HG03439 (cell line): ENCODE data around the gene MAMSTR.
"Not testable (repeated sequence)": the region's sequence is repeated elsewhere in the genome, so short reads cannot be mapped to it uniquely, and the experiment has no call there.

Source experiments
- ATAC-seq: cut with Tn5 transposase; IDR thresholded peaks from one replicate; pipeline ENCODE4 v1.9.1; 2021; ENCODE audit warnings: mild to moderate bottlenecking, moderate library complexity; ENCODE audit not compliant: unreplicated experiment

Gene MAMSTR

DNA sequence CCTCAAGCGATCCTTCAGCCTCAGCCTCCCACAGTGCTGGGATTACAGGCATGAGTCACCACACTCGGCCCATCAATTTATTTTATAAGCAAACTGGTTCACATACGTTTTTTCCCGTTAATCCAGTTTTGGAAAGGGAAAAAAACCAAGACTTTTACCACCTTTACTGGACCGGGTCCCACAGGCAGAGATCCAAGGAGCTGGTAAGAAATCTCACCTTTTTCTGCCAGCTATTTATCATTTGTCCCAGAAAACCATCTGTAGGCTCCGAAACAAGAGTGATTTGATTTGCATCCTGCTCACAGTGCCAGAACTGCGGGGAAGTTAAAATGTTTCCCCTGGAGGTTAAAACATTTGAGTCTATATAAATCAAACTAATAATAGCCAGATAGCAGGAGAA lies 30.1 kb downstream of the MAMSTR start:
- no peak for ATAC-seq

DNA sequence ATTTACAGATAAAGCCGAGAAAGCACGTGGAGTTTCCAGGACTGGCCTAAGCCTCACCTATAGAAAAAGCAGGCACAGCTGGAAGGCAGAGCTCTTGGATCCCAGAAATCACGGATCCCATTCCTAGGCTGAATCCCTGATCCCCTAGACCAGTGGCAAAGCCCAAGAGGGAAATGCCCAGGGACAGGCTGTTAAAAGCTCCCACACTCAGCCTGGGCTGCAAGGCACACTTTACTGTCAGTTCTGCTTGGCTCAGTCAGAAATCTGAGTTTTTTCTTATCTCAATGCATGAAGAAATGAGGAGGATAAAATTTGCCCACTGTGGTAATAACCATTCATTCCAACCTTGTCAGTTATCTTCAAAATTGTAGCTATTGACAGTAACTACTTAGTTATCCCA lies 31.7 kb downstream of the MAMSTR start:
- no peak for ATAC-seq

DNA sequence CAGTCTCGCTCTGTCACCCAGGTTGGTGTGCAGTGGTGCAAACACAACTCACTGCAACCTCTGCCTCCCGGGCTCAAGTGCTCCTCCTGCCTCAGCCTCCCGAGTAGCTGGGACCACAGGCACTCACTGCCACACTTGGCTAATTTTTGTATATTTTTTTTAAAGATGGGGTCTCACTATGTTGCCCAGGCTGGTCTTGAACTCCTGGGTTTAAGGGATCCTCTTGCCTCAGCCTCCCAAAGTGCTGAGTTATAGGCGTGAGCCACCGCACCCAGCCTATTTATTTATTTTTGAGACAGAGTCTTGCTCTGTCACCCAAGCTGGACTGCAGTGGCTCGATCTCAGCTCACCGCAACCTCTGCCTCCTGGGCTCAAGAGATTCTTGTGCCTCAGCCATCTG lies 32.9 kb downstream of the MAMSTR start:
- not testable (repeated sequence) for ATAC-seq

DNA sequence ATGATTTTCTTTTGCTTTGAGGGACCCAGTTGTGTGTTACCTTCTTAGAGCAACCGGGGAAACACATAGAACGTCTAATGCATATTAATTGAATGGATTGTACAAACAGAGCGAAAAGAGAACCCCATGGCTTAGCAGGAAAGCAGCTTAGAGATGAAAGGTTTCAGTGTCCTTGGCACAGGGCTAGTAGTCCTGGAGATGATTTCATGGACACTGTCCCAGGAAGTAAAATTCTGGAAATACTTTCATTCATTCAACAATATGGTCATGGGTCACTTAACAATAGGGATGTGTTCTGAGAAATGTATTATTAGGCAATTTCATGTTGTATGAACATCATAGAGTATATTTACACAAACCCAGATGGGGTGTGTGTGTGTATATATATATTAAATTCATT lies 33.4 kb downstream of the MAMSTR start:
- no peak for ATAC-seq

DNA sequence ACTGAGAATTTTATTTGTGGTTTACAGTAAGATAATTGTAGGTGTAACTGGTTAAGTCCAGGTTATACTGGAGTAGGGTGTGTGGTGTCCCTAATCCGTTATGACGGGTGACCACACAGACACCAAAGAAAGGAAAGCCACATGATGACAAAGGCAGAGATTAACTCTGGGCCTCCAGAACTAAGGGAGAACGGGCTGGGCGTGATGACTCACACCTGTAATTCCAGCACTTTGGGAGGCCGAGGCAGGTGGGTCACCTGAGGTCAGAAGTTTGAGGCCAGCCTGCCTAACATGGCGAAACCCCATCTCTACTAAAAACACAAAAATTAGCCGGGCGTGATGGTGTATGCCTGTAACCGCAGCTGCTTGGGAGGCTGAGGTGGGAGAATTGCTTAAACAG lies 33.9 kb downstream of the MAMSTR start:
- no peak for ATAC-seq

DNA sequence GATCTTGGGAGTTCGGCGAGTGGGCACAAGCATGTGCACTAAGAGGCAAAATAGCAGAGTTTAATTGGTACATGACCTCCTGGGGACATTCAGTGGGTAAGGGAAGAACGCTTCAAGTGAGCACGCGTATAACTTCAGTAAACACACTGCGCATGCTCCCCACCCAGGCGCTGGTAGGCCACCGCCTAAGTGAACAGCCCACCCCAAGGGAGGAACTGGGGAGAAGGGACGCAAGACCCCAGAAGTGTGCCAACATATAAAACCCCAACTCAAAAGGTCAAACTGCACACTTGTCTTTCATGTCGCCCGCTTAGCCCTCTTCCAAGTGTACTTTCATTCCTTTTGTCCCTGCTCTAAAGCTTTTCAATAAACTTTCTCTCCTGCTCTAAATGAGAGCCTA lies 36.2 kb downstream of the MAMSTR start:
- ATAC-seq = no peak

DNA sequence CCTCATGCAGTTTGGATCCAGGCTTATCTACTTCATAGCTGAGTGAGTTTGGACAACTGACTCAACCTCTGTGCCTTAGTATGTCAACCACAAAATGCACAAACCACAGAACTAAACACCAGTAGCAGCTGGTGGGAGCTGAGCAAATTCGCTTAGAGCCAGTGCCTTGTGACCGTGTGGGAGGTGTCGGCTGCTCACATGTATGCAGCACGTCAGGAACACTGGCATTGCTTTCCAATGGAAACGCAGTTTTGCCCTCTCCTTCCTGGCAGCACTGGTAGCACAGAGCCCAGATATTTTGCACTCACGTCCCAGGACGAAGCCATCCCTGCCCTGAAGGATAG lies 38.4 kb downstream of the MAMSTR start:
- no peak for ATAC-seq

DNA sequence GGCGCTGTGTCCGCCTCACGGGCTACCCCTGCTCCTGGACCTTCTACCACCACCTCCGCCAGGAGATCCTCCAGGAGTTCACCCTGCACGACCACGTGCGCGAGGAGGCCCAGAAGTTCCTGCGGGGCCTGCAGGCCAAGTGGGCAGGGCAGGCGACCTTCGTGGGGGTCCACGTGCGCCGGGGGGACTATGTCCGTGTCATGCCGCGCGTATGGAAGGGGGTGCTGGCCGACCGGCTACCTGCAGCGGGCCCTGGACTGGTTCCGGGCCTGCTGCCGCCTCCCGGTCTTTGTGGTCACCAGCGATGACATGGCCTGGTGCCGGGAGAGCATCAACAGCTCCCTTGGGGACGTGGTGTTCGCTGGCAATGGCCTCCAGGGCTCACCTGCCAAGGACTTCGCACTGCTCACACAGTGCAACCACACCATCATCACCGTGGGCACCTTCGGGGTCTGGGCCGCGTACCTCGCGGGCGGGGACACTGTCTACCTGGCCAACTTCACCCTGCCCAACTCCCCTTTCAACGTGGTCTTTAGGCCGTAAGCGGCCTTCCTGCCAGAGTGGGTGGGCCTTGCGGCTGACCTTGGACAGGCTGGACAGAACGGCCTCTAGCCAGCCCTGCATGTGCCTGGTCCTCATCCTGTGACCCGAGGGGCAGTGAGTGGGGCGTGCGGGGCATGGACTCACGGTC lies 38.9 kb downstream of the MAMSTR start:
- no peak for ATAC-seq

DNA sequence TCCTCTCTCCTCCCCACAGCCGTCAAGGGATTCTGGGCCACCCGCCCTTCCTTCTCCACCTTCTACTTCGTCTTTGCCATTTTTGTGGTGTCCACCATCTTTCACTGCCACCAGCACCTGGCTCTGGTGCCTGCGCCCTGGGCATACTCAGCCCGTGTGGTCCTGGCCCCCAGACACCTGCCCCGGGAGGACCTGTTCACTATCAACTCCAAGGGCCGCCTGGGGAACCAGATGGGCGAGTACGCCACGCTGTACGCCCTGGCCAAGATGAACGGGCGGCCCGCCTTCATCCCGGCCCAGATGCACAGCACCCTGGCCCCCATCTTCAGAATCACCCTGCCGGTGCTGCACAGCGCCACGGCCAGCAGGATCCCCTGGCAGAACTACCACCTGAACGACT lies 39.5 kb downstream of the MAMSTR start:
- not testable (repeated sequence) for ATAC-seq

DNA sequence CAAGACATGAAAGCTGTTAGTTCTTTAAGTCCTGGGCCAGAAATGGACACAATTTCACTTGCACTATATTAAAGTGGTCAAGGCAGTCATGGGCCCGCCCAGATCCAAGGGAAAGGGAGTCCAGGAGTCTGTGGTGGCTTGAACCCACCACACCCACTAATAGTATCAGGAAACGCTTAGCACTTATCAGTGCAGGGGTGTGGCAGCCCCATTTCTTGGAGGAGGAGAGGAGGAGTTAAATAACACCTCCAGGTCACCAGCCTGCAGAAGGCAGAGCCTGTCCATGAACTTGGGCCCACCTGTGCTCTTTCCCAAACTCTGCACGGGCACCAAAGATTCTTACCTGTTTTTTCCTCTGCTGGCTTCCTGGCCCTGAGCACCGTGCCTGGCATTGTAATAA lies 41.3 kb downstream of the MAMSTR start:
- ATAC-seq = no peak

DNA sequence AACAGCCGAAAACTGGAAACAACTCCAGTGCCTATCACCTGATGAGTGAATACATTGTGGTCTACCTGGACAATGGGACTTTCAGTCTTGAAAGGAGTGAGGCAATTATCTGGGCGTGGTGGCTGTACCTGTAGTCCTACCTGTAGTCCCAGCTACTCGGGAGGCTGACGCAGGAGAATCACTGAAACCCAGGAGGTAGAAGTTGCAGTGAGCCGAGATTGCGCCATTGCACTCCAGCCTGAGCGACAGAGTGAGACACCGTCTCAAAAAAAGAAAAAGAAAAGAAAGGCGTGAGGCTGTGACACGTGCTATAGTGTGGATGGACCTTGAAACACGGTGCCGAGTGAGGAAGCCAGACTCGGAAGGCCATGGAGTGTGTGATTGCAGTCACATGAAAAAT lies 42.6 kb downstream of the MAMSTR start:
- no peak for ATAC-seq

DNA sequence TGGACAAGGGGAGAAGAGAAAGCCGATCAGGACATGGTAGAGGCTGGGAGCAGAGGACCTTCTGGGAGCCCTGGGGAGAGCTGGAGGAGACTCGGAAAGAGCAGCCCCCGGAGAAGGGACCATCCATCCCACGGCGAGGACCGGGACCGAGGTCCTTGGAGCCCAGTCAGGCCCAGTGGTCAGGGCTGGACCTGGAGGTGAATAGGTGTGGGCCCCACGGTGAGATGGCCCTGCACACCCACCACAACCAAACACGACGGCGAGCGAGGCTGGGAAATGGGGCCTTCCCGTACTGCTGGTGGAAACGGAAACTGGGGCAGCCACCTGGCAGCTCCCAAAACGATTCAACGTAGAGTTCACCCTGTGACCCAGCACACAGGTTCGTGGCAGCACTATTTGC lies 43.0 kb downstream of the MAMSTR start:
- ATAC-seq = no peak

DNA sequence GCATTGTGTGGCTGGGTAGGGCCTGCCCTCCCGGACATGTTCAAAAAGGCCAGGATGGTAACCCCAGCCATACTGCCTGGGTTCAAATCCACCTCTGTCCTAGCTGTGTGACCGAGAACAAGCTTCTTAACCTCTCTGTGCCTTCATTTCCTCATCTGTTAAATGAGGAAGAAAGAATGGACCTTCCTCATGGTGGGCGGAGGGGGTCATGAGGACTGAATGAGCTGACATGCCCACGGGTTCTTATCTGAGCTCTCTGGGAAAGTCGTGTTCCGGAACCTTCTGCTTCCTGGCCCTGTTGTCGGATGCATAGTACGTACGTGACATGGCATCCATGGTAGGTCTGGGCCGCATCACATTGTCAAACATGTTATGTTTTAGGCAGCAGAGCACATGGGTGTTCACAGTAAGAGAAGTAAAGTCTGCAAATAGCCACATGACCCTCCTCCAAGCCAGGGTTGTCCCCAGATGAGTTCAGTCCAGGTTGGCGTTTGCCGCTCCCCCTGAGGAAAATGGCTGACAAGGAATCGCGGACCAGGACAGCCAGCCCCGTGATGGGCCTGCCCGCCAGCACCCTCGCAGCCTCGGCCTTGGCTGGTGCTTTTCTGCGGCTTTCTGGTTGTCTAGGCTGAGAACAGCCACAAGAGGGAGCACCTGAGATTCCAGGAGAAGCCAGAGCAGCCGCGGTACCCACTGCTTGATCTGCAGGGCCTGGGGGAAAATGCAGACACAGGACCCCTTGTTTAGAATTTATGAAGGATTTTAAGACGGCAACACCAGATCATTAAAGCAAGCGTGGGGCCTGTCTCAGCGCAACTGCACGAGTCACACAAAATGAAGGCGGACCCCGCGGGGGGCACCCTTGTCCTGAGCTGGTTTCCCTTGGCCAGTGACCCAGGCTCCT lies 44.4 kb downstream of the MAMSTR start:
- ATAC-seq = no peak

DNA sequence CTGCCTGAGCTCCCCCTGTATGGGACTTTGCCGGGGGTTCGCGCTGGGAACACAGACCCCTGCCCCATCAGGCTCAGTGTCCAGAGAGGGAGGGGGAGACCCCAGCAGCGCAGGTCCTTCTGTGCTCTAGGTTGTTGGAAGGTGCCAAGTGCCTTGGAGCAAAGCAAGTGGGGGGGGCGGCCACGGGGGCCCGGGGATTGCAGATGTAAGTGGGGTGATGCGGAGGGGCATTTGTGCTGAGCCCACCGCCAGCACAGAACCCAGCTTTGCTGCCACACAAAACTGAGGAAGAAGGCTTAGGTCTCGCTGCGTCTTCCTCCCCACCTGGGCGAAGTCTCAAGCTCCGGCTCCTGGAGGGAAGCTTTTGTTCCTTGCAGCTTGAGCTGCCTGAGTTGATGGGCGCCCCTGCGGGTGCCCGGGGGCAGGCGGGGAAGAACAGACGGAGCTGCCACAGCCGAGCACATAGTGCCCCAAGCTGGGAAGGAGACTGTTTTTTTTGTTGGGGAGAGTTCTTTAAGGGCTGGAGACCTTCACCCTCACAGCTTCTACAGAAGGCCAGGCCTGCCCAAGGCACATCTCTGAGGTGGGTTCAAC lies 45.2 kb downstream of the MAMSTR start:
- no peak for ATAC-seq

DNA sequence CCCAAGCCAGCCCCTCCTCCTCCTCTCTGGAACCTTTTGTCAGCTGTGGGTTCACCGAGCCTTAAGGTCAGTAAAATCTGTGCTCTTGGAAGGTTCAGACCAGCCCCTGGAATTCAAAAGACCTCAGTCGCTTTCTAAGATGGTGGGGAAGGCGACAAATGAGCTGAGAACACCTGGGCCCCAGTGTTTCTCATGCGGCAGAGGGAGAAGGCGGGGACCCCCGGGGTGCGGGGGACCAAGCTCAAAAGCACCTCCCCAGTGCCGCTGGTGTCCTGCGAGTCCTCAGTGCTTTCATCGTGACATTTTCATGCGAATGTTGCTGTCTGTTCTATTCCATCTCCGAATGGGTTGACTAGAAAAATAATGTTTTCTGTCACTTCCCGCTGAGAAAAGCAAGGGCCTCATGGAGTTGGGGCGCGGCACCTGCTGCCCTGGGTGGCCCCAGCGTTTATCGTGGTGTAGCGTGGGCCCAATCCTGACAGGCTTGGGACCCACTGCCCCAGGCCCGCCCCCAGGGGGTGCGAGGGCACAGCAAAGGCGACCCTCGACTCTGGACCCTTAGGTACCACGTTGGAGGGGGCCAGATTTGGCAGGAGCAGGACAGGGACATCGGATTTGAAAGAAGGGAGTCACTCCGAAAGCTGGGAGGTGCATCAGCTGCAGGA lies 46.0 kb downstream of the MAMSTR start:
- no peak for ATAC-seq

DNA sequence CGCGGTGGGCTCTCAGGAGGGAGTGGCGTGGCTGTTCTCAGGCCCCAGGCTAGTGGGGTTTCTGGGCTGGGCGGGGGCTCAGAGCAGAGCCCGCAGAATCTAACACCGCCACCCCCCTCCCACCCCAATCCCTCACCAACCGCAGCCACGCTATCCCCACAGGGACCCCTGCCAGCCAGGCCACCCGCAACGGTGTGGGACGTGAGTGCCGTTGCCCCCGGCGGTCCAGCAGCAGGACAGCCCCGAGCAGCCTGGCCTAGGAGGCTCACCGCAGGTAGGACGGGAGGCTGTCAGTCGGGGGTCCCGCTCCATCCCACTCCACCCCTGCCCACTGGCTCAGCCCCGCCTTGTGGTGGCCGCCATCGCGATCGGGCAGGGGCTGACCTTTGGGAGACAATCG lies 46.5 kb downstream of the MAMSTR start, which contains the start of gene NTN5:
TSS of gene NTN5 (minus strand) at position 24 of the 400 bp plus-strand sequence. CDS start 2,031 bp downstream, outside the sequence.
- no peak for ATAC-seq

DNA sequence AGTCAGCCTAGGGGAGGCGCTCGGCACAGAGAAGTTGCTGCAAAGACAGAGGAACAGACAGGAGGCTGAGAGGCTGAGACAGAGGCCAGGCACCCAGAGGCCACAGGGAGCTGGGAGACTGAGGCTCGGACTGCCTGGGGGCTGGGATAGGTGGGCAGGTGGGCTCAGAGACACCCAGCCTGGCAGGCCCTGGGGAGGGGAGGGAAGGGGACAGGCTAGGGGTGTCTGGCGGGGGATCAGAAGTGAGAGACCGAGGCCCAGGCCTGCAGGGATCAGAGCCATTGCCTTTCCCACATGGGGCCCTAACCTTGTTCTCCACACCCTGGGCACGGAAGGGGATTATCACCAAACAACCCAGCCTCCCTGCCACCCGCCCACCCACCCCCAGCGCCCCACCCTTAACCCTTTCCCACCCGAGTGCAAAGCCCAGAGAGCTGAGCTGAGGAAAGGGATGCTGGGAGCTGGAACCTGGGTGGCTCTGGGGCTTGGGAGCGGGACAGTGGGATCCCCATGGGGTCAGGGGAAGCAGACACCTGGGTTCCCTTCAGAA lies 48.0 kb downstream of the MAMSTR start:
- no peak for ATAC-seq

DNA sequence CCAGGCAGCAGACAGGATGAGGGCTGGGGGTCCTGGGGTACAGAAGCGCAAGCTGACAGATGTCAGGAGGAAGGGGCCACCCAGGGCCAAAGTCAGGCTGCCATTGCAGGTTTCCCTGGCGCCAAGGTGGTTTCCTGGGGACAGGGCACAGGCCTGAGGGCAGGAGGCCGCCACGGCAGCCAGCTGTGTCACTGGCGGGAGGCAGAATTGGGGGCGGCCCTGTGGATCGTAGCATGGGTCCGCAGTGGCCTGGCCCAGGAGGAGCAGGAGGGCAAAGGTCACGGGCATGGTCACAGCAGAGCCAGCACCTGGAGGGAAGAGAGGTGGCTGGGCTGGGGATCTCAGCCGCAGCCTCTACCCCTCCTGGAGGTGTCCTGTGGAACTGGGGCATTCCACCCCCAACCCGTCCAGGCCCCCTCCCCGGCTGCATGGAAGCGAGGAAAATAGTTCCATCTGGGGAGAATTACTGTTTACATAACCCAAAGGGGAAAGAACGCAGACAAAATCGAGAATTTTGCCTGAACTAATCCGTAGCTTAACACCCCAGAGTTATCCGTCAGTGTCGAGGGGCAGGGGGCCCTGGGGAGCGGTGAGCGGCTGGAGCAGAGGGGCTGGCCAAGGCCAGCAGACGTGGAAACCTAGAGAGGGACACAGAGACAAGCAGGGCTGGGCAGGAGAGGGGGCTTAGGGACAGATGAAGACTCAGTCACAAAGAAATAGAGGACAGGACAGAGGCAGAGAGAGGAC lies 48.7 kb downstream of the MAMSTR start:
- ATAC-seq = no peak

DNA sequence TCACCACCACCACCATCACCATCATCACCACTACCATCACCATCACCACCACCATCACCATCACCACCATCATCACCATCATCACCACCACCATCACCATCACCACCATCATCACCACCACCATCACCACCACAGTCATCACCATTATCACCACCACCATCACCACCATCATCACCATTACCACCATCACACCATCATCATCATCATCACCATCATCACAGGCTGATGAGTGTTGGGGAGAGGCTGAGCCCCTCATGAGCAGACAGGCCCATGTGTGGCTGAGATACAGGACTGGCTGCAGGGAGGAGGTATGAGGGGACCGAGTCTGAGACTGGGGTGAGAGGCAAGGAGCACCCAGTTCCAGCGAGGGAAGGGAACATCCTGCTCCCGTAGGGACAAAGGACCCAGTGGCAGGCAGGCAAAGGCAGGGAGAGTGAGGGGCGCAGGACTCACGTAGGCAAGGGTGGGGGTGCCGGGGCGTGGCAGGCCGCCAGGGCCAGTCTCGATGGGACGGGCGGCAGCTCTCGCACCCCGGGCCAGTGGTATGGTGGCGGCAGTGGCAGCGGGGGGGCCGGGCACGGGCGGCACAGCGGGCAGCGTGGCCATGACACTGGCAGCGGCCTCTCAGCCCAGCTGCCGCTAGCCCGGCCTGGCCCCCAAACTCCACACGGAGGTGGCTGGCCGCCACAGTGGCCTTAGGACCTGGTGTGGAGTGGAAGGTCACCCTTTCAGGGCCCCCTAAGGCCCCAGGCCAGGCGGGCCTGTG lies 49.4 kb downstream of the MAMSTR start:
- no peak for ATAC-seq

DNA sequence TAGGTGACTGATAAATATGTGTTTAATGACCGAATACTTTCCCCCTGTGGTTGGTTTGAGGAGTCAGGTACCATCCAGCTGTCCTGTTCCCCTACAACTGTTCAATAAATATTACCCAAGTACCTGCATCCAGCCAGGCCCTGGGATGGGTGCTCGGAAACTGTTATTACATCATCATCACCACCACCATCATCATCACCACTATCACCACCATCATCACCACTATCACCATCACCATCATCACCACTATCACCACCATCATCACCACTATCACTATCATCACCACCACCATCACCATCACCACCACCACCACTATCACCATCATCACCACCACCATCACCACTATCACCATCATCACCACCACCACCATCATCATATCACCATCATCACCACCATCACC lies 50.8 kb downstream of the MAMSTR start:
- no peak for ATAC-seq
